ENCODE data around the gene KLK15.
"Not testable (repeated sequence)": the region's sequence is repeated elsewhere in the genome, so short reads cannot be mapped to it uniquely, and the experiment has no call there.

The KLK15 gene

GRCh38 chr19:50784710-50785109 is 48.7 kb downstream of the KLK15 start:
- H3K4me3 ChIP-seq (ENCODE audit: low read length): no peak overlapping the region
- no peak for TF ChIP-seq CTCF (IDR thresholded peaks at IDR 0.05; ENCODE audit: insufficient read depth, low read depth, low read length, missing control alignments)
- DNase-seq (ENCODE audit: low read depth): no peak

- not testable (repeated sequence) for DNase-seq (ENCODE audit: low read depth); H3K4me3 ChIP-seq (ENCODE audit: low read length)
These were observed 49.6 kb downstream of the KLK15 start for GRCh38 chr19:50783848-50784152.

DNA sequence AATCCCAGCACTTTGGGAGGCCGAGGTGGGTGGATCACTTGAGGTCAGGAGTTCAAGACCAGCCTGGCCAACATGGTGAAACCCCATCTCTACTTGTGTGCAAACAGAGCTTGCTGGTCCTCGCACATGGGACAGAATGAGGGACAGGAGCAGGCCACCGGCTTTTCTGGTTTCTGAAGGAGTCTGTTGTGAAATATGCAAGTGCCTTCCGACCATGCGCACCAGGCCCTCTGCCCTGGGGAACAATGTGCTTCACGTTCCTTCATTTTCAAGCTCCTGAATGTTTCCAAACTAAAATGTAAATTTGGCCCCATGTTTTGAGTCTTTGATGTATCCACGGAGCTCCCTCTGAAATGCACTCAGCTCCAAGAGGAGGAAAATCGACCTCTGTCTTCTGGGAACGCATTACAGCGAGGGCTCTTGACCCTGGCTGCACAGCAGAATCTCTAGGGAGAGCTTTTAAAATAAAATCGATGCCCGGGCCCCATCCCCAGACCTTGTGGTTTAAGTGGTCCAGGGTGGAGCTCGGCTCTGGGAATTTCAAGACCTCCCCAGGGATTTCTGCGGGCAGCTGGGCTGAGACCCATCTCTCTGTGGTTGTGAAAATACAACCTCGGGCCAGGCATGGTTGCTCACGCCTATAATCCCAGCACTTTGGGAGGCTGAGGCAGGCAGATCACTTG is 52.5 kb downstream of the KLK15 start:
- no peak overlapping the region for H3K4me3 ChIP-seq (ENCODE audit: low read length)
- TF ChIP-seq CTCF (IDR thresholded peaks at IDR 0.05; ENCODE audit: insufficient read depth, low read depth, low read length, missing control alignments): no peak
- DNase-seq (ENCODE audit: low read depth): no peak

DNA sequence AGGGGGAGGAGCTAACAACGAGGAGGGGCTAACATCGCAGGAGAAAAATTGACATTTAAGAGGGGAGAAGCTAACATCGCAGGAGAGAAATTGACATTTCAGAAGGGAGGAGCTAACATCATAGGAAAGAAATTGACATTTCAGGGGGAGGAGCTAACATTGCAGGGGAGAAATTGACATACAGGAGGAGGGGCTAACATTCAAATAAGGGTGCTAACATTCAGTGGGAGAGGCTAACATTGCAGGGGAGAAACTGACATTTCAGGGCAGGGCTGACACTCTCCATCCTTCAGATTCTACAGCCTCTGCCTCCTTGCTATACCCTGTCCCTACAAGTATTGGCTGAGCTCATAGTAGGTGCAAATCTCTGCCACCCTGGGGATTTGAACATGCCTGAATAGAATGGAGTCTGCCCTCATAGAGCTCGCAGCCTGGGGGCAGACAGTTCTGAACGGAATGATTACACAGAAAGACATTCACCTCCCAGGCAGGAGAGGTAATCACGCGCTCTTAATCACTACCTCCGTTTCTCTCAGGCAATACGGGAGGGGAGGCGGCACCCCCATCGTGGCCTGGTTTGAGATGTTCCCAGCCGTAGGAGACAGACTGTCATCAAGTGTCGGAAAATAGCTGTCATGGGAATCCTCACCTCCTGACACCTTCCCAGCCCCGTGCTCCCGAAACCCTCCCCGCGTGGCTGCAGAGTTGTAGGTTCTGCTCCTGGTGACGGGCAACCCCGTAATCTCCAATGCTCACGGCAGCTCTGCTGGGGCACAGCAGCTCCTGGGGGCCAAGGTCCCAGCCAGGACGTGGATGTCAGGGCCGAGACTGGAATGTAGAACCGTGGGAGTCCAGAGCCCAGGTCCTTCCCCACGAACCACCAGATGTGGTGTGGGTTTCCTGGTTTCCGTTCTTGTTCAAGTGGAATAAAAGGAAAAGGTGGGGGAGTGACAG is 53.6 kb downstream of the KLK15 start:
- no peak for TF ChIP-seq CTCF (IDR thresholded peaks at IDR 0.05; ENCODE audit: insufficient read depth, low read depth, low read length, missing control alignments)
- DNase-seq (ENCODE audit: low read depth): no peak

GRCh38 chr19:50778906-50779430 is 54.4 kb downstream of the KLK15 start:
- TF ChIP-seq CTCF (IDR thresholded peaks at IDR 0.05; ENCODE audit: insufficient read depth, low read depth, low read length, missing control alignments): no peak
- H3K4me3 ChIP-seq (ENCODE audit: low read length): no peak overlapping the region
- DNase-seq (ENCODE audit: low read depth): no peak

More for the DNA sequence above, 53.6 kb downstream of the KLK15 start:
- H3K4me3 ChIP-seq (ENCODE audit: low read length): no peak overlapping the region

GRCh38 chr19:50777830-50778303 is 55.5 kb downstream of the KLK15 start:
- peak; percentile 35 for DNase-seq (ENCODE audit: low read depth)
- no peak for TF ChIP-seq CTCF (IDR thresholded peaks at IDR 0.05; ENCODE audit: insufficient read depth, low read depth, low read length, missing control alignments)
- no peak overlapping the region for H3K4me3 ChIP-seq (ENCODE audit: low read length)

DNA sequence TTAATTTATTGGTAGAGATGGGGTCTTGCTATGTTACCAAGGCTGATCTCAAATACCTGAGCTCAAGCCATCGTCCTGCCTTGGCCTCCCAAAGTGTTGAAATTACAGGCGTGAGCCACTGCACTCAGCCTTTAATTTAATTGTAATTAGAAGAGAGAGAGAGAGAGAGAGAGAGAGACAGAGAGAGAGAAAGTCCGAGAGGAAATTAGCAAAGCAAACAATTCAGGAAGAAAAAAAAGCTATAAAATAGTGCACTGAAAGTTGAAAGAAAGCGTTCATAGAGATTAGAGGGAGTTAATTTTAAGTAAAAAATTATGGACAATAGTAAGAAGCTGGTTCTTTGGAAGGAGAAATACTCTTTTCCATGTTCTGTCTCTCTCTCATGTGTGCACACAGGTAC is 56.1 kb downstream of the KLK15 start:
- no peak for DNase-seq (ENCODE audit: low read depth)
- H3K4me3 ChIP-seq (ENCODE audit: low read length): no peak overlapping the region
- TF ChIP-seq CTCF (IDR thresholded peaks at IDR 0.05; ENCODE audit: insufficient read depth, low read depth, low read length, missing control alignments): no peak
